Esophagus muscularis mucosa (tissue), 4 donors: ENCODE data around the gene ZC3H18. TPM values are rescaled to one million over a fixed set of nuclear protein-coding genes. Genes with fewer than 3 reads are reported as not detected.

Experiments
- DNase-seq: peaks from one replicate; pipeline ENCODE4 v3.0.0-alpha.2; 2017; ENCODE audit errors: extremely low spot score
- H3K27ac ChIP-seq, 4 donors: fragments of 200-600 bp; sonication (generic); replicated peaks in 1 of 4; 1 replicate in 3 of 4; 2 replicates in 1 of 4; pipeline ENCODE4 v1.5.1; 2016 to 2019; ENCODE audit warnings: mild to moderate bottlenecking in 1 of 4
- H3K27me3 ChIP-seq, 4 donors: fragments of 200-600 bp; sonication (generic); one replicate each; pipeline versions ENCODE4 v1.5.1 to v1.6.0; 2016 to 2019
- H3K36me3 ChIP-seq, 4 donors: fragments of 200-600 bp; sonication (generic); one replicate each; pipeline ENCODE4 v1.5.1; 2016 to 2019
- H3K4me1 ChIP-seq, 4 donors: fragments of 200-600 bp; sonication (generic); one replicate each; pipeline ENCODE4 v1.5.1; 2016 to 2019
- H3K4me3 ChIP-seq, 4 donors: fragments of 200-600 bp; sonication (generic); 1 replicate in 2 of 4; 2 replicates in 2 of 4; pipeline ENCODE4 v1.5.1; 2016 to 2019; ENCODE audit warnings: mild to moderate bottlenecking in 4 of 4, moderate library complexity in 1 of 4
- H3K9me3 ChIP-seq, 4 donors: fragments of 200-600 bp; sonication (generic); 1 replicate in 3 of 4; 2 replicates in 1 of 4; pipeline ENCODE4 v1.5.1; 2016 to 2019
- EP300 ChIP-seq: sonication (generic); formaldehyde crosslinking; IDR thresholded peaks from one replicate; pipeline ENCODE4 v1.6.1; 2017; ENCODE audit warnings: antibody characterized with exemption
- POLR2A ChIP-seq: fragments of 450-650 bp; IDR thresholded peaks from one replicate; pipeline ENCODE4 v1.6.1; 2017; ENCODE audit warnings: antibody characterized with exemption, moderate library complexity, mild to moderate bottlenecking, low read depth
- POLR2AphosphoS5 ChIP-seq, 2 donors: sonication (generic); formaldehyde crosslinking; IDR thresholded peaks; one replicate each; pipeline ENCODE4 v1.6.1; 2017; ENCODE audit warnings: antibody characterized with exemption in 2 of 2
- WGBS: methylation state at CpG from one replicate; pipeline ENCODE4 v1.1.5; 2018; 5-methylcytosine and 5-hydroxymethylcytosine counted together
- intact Hi-C: fragments of 100-400 bp; cut with DNase I; formaldehyde crosslinking; loops from one replicate; pipeline ENCODE4 v1.15.1; 2023
- total RNA-seq, 4 donors: library from RNA; depleted of rRNA; stranded (reverse); fragments of >200 nt; gene quantifications; one replicate each; pipeline versions ENCODE4 v1.1.0 to v1.2.1, GENCODE V29; 2016
- TF ChIP-seq, protein P1 (sequence below), 3 experiments: fragments of 200-600 bp in 2 of 3; fragments of 450-650 bp in 1 of 3; sonication (generic) in 2 of 3; IDR thresholded peaks; one replicate each; pipeline ENCODE4 v1.5.1; 2017 to 2019; ENCODE audit warnings: antibody characterized with exemption in 3 of 3, mild to moderate bottlenecking in 2 of 3, moderate library complexity in 1 of 3

Gene ZC3H18
- total RNA-seq, 4 donors from 2014 or later: 15.9 to 29.1 (median 26.6) TPM

- intact Hi-C loops: no loop called here
- H3K27ac ChIP-seq: no peak overlapping the region
- 73% methylated on average over 21 of the region's 31 CpGs for WGBS
Observed at GRCh38 chr16:88536971-88537751, 33.0 kb upstream of the ZC3H18 start.

GRCh38 chr16:88537859-88538258 is 32.3 kb upstream of the ZC3H18 start:
- Histone ChIP-seq H3K9me3 (peaks cover 0 to 10% (median 6%) of the 10 kb centered on the region in 4 donors), H3K27me3 (peaks cover 0 to 52% (median 13%) of the 10 kb centered on the region in 4 donors), H3K36me3 (no peaks in the 10 kb centered on the region), H3K27ac (no peak overlapping the region), H3K4me1 (peaks cover 11 to 20% (median 19%) of the 10 kb centered on the region in 4 donors), H3K4me3 (no peak overlapping the region)
- no peak for DNase-seq
- TF ChIP-seq, protein P1, sequence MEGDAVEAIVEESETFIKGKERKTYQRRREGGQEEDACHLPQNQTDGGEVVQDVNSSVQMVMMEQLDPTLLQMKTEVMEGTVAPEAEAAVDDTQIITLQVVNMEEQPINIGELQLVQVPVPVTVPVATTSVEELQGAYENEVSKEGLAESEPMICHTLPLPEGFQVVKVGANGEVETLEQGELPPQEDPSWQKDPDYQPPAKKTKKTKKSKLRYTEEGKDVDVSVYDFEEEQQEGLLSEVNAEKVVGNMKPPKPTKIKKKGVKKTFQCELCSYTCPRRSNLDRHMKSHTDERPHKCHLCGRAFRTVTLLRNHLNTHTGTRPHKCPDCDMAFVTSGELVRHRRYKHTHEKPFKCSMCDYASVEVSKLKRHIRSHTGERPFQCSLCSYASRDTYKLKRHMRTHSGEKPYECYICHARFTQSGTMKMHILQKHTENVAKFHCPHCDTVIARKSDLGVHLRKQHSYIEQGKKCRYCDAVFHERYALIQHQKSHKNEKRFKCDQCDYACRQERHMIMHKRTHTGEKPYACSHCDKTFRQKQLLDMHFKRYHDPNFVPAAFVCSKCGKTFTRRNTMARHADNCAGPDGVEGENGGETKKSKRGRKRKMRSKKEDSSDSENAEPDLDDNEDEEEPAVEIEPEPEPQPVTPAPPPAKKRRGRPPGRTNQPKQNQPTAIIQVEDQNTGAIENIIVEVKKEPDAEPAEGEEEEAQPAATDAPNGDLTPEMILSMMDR (IDR thresholded peaks at IDR 0.05): no peak
- TF ChIP-seq POLR2AphosphoS5 (IDR thresholded peaks at IDR 0.05) (no peak), EP300 (no peak), POLR2A (no peak)
- intact Hi-C loops: no loop called here
- WGBS: 77% methylated on average over 4 of the region's 4 CpGs

More at GRCh38 chr16:88536971-88537751, 33.0 kb upstream of the ZC3H18 start:
- Histone ChIP-seq H3K4me3 (no peak overlapping the region), H3K4me1 (peaks cover 18 to 27% (median 26%) of the 10 kb centered on the region in 4 donors), H3K36me3 (no peaks in the 10 kb centered on the region), H3K9me3 (peaks cover 0 to 3% (median 0%) of the 10 kb centered on the region in 4 donors), H3K27me3 (peaks cover 0 to 45% (median 13%) of the 10 kb centered on the region in 4 donors)
- no peak for DNase-seq
- TF ChIP-seq POLR2A: no peak
- TF ChIP-seq POLR2AphosphoS5 (IDR thresholded peaks at IDR 0.05): no peak
- TF ChIP-seq EP300: no peak
- TF ChIP-seq, protein P1 (IDR thresholded peaks at IDR 0.05): no peak

GRCh38 chr16:88538366-88539060 is 31.7 kb upstream of the ZC3H18 start:
- intact Hi-C loops: no loop called here
- 50% methylated on average over 23 of the region's 23 CpGs for WGBS
- H3K4me1 ChIP-seq: peaks cover 9 to 14% (median 13%) of the 10 kb centered on the region in 4 donors

DNA sequence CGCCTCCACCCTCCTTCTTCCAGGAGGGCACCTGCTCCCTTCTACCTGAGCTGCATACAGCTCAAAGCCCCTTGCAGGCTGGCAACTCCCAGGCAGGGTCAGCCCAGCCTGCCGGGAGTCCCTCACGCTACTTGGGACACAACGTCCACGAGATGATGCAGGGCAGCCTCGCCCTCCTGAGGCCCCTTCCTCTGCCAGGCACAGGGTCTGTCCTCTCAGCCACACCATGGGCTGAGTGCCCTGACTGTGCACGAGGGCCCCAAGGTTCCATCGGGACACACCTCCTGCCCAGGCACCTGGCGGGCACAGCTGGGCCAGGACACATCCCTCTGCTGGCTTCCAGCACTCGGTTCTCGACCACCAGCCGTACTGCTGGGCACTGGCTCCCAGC is 30.9 kb upstream of the ZC3H18 start:
- no peak for TF ChIP-seq EP300
- TF ChIP-seq, protein P1 (IDR thresholded peaks at IDR 0.05): no peak
- no peak for TF ChIP-seq POLR2A
- no peak for TF ChIP-seq POLR2AphosphoS5 (IDR thresholded peaks at IDR 0.05)
- H3K36me3 ChIP-seq: no peaks in the 10 kb centered on the region
- WGBS: 92% methylated on average over 3 of the region's 12 CpGs
- no peak overlapping the region for H3K4me3 ChIP-seq
- H3K27ac ChIP-seq: no peak overlapping the region
- H3K4me1 ChIP-seq: peaks cover 9 to 13% (median 12%) of the 10 kb centered on the region in 4 donors
- DNase-seq: no peak
- intact Hi-C loops: no loop called here
- H3K9me3 ChIP-seq: peaks cover 0 to 24% (median 20%) of the 10 kb centered on the region in 4 donors
- peaks cover 0 to 53% (median 13%) of the 10 kb centered on the region in 4 donors for H3K27me3 ChIP-seq

More at GRCh38 chr16:88538366-88539060, 31.7 kb upstream of the ZC3H18 start:
- no peak for DNase-seq
- peaks cover 0 to 53% (median 13%) of the 10 kb centered on the region in 4 donors for H3K27me3 ChIP-seq
- peaks cover 0 to 17% (median 13%) of the 10 kb centered on the region in 4 donors for H3K9me3 ChIP-seq
- no peaks in the 10 kb centered on the region for H3K36me3 ChIP-seq
- TF ChIP-seq POLR2A: no peak
- no peak for TF ChIP-seq POLR2AphosphoS5 (IDR thresholded peaks at IDR 0.05)
- TF ChIP-seq EP300: no peak
- TF ChIP-seq, protein P1 (IDR thresholded peaks at IDR 0.05): no peak
- no peak overlapping the region for H3K4me3 ChIP-seq
- H3K27ac ChIP-seq: no peak overlapping the region
